Activated CD8-positive, alpha-beta memory T cell treated with anti-CD3 and anti-CD28 coated beads, Interleukin-2, amount 50 U/mL, for 24 hours (primary cell): ENCODE measurements around the gene CBX4.

Source experiments
- DNase-seq: peaks from one replicate; pipeline ENCODE4 v3.0.0-alpha.2; 2020; ENCODE audit errors: extremely low read depth

Gene CBX4

DNA sequence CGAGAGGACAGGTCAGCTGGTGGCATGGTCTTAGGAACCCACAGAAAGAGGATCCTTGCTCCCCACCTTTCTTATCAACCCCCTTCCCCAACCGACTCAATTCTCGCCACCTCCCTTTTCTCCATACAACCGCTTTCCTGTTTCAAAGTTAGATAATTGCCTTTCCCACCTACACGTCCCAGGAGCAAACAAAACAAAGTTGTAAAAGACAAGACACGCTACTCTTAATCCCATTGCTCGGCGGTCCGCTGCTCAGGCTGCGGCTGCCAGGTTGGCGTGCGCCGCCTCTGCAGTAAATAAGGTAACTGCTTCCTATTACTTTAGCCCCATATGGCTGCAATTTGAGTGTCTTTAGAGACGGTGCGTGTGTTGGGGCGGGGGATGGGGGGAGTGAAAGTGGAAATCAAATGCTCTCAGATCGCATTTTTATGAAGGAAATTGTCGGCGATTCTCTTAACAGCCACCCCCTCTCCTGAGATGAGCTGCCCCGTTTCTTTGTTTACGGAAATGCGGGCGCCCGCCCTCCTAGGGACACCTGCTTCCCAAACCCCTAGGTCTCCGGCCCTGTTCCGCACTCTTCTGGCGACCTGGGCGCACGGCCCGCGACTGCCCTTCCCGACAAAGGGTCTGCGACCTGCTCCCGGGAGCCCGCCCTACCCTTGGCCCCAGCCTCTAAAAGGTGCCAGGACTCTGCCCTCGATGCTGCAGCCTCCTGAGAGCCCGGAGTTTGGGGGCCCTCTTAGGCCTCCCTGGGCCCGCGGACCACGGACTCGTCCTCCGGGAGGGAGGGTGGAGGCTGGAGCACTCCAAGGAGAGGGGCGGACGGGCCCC, 38.7 kb downstream of the CBX4 start:
- no peak for DNase-seq

GRCh38 chr17:79799538-79800324, 39.5 kb downstream of the CBX4 start:
- no peak for DNase-seq

- no peak for DNase-seq
Measured at GRCh38 chr17:79799174-79799537, 40.1 kb downstream of the CBX4 start.

GRCh38 chr17:79798299-79799173, 40.7 kb downstream of the CBX4 start:
- DNase-seq: no peak

GRCh38 chr17:79797492-79798298, 41.5 kb downstream of the CBX4 start:
- DNase-seq: no peak

DNA sequence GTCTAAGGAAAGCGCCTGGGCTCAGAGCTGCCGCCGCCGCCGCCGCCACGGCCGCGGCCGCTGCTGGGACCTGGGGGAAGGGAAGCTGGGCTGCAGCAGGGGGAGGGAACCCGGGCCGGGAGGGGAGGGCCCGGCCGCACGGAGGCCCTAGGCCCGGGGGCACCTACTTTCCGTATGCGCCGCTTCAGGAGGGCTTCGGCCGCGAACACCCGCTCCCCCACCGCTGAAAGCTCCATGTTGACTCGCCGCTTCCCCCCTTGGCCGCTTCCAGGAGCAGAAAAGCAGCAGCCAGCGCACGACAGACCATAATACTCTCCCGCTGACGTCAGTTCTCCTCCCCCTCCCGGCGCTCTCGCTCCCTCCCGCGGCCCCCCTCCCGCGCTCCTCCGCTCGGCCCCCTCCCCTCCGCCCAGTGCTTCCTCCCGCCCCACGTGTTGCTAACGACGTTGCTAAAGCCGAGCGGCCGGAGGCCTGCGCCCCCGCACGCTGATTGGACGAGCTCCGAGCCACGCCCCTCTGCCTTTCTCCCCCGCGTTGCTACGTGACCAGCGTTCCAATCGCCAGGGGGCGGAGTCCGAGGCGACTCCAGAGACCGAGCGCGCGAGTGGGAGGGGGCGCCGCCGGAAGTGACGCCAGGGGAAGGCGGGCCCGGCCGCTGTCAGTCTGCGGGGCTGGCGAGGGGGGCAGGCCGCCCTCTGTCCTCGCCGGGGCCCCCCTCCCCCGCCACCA, 42.3 kb downstream of the CBX4 start, which contains the start of gene CBX8:
Gene CBX8, minus strand, starts transcription at position 315 of the 729 bp plus-strand sequence. Its CDS starts 79 bp downstream, at position 236.
- DNase-seq: peak; percentile 99

- DNase-seq: no peak
Measured at GRCh38 chr17:79796444-79796762, 42.8 kb downstream of the CBX4 start.

- DNase-seq: no peak
Measured at GRCh38 chr17:79795795-79796443, 43.3 kb downstream of the CBX4 start.

DNA sequence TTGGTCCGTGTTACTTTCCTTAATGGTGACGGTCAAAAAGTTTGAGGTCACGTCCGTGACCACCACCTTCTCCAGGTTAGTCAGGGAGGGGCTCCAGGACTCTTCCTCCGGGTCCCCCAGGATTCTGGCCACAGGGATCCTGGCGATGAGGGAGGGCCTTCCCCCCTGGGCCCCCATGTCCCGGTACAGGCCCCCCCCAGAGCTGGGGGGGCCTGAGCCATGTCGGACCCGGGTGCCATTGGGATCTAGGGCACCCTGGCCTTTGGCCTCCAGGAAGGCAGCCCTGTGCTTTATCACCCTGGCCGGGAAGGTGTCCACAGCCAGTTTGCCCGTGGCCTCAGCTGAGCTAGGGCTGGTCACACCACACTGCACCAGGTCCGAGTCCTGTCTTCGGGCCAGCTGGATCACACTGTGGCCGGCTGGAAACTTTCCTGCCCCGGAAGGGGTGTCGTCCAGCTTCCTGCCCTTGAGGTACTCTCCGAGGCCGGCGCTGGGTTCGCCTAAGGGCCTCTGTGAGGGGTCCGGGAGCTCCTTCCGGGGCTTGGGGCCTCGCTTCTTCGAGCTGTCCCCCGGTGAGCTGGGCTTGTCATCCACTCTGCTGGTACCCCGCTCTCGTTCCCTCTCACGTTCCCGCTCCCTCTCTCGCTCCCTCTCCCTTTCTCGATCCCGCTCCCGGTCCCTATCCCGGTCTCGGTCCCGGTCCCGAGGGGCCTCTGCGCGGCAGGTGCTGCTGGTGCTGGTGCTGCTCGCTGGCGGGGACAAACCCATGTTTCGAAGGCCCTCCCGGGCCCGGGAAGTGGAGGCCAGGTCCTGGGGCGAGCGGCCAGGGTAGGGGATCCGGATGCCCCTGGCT, 44.4 kb downstream of the CBX4 start:
- DNase-seq: no peak

DNA sequence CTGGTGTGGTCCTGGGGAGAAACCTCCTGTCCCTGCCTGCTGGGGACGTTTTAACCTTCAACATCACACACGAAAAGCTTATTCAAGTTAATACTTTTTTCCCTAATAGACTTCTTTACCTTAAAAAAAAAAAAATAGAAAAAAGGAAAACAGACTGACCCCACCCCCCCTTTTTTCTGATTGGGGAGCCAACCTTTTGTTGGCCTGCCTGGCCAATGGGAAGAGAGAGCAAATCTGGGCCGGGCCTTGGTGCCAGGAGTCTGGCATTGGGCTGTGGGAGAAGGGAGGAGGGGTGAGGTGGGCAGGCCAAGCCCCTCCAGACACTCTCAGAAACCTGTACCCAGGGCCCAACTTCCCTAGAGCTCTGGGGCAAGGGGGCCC, 45.3 kb downstream of the CBX4 start:
- no peak for DNase-seq

GRCh38 chr17:79792984-79793923, 46.0 kb downstream of the CBX4 start:
- DNase-seq: no peak

GRCh38 chr17:79792341-79792871, 46.8 kb downstream of the CBX4 start:
- no peak for DNase-seq

DNA sequence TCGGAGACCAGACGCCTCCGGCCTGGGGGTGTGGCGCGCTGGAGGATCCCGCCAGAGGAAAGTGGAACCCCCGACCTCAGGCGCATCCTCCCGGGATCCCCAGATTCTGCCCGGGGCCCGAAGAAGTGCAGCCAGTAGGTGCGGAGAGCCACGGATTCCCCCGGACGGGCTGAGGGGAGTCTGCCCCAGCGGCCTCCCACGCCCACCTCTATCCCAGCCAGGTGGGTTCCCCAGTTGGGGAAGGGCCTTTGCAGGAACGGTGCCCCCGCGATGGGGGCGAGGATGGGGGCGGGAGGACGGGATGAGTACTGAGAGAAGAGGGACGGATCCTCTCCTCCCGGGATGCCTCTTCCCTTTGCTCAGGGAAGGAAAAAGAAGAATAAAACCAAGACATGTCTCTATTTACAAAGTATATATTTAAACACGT, 47.5 kb downstream of the CBX4 start:
- no peak for DNase-seq

DNA sequence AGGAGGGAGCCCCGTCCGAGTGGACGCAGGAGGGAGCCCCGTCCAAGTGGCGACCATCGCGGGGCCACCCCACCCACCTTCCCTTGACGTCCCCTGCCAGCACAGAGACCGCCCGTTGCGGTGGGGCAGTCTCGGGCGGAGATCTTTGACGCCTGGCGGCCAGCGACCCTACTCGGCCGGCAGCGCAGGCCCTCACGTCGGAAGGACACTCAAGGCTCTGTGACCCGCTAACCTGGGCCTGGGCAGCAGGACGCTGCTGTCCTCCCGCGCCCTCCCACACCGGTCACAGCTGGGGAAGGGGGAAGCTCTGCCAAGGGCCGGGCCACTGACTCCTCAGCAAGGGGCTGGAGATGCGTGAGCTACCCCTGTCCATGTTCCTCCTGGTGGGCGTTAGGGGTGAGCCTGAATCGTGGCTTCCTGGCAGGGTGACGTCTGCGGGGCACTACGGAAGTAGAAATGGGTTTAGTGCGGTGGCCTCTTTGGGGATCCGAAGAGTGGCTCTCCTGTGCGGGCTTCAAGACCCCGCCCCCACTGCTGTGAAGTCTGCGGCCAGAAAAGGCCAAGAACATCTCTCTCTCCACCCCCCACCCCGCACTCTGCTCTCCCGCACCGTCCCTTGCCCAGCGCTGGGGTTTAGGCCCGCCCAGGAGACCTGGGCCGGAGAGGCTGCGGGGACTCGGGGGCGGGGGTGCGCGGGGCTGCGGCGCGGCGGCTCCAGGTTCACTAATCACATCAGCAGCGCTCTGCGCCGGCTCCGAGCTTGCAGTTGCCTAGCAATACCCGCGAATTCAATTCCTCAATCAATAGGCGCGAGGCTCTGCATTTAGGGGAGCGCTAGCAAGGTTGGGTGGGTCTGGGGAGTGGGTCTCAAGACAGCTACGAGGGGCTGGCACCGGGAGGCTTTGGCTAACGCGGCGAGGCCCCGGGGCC, 48.2 kb downstream of the CBX4 start:
- DNase-seq: no peak

GRCh38 chr17:79789943-79790804, 49.1 kb downstream of the CBX4 start:
- DNase-seq: no peak
